HG03108 (cell line): ENCODE measurements around the gene LMX1A.

Experiments
- ATAC-seq: cut with Tn5 transposase; IDR thresholded peaks from one replicate; pipeline ENCODE4 v1.9.1; 2021; ENCODE audit warnings: moderate library complexity; ENCODE audit not compliant: unreplicated experiment

Gene LMX1A

GRCh38 chr1:165276314-165276713, 80.2 kb downstream of the LMX1A start:
- no peak for ATAC-seq

DNA sequence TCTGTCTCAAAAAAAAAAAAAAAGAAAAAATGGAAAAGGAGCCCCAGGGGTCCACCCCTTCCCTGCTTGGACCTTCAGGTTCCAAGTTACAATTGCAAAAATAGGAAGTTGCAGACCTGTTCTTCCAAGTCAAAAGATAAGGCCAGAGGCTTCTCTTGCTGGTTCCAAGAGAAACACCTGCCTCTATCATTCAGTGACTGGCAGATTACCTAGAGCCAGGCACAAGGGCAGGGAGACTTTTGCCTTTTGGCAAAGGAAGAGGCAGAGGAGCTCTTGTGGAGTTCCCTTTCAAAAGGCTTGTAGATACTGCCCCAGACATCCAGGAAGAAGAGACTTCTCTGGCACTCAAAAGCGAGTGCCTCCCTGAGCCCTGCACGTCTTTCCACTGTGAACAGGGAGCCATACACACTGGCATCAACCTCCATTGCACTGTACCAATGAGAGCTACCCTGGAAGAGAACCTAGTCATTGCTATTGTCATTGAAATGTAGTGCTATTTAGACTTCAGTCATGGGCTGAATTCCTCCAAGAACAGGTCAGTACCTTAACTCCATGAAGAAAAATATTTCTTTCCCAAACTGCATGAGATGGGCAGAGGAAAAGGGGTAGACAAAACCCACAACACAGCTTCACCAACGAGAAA, 91.2 kb downstream of the LMX1A start:
- no peak for ATAC-seq

- ATAC-seq, result no peak
Measured at GRCh38 chr1:165259706-165260428, 96.6 kb downstream of the LMX1A start.

GRCh38 chr1:165259236-165259635, 97.3 kb downstream of the LMX1A start:
- no peak for ATAC-seq

GRCh38 chr1:165257969-165258459, 98.5 kb downstream of the LMX1A start:
- no peak for ATAC-seq

DNA sequence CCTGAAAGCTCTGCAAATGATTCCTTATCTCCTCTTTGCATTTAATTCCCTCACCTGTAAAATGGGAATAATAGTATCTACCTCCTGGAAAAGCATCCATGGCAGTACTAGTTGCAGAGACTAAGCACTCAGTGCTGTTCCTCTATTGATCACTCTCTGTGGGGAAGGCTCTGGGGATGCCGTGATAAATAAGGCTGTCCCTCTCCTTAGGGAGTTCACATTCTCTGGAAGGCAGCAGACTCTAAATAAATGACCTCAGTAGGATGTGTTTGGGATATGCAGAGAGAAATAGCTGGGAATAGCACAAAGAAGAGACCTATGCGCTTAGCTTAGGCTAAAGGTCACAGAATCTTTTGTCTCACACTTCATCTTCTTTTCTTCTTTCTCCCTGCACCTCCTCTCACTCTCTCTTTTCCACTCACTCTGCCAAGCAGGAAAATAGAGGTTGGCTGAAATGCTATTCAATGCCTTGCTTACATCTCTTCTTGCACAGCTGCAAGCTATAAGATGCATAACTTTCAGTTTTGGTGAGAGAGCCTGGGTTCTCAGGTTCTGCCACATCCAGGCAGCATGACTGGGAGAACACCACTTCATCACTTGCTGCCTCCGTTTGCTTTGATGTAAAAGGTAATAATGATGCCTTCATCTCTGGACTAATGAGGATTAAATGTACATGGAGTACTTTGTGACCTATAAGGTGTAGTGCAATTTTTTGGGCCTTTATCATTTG, 101.5 kb downstream of the LMX1A start:
- ATAC-seq, result no peak

DNA sequence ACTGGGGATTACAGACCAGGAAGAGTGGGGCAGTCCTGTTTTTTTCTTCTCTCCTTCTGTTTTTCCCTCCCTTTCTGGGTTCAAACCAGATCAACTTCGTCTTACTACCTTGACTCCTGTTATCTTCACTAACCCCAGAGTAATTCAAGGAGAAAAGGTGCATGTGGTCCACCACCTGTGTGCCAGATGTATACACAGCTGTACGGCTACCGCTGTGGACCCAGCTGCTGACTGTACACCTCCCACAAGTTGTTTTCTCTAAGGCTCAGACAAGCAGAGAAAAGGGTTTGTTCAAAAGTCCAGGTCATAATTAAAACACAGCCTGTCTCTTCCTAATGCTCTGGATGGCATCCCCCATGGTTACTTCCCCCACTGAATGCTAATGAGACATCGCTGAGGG, 102.1 kb downstream of the LMX1A start:
- no peak for ATAC-seq

DNA sequence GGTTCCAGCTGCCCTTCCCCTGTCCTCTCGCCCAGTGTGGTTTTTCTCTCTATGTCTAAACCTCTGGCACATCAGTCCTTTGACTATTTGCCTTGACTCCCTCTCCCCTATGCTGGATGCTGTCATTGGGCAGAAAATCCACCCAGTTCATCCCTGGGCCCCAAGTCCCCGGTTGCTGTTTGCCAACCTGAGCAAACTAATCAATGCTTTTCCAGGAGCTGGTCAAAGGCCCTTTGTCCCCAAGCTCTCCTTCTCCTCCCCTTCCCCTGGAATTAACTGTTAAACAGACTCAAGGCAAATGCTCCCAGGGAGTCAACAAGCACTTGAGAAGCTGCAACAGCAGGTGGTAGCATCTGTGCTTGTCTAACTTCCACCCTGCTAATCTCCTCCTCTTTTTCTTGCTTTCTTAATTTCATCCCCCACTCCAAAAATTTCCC, 102.7 kb downstream of the LMX1A start:
- ATAC-seq, result no peak

DNA sequence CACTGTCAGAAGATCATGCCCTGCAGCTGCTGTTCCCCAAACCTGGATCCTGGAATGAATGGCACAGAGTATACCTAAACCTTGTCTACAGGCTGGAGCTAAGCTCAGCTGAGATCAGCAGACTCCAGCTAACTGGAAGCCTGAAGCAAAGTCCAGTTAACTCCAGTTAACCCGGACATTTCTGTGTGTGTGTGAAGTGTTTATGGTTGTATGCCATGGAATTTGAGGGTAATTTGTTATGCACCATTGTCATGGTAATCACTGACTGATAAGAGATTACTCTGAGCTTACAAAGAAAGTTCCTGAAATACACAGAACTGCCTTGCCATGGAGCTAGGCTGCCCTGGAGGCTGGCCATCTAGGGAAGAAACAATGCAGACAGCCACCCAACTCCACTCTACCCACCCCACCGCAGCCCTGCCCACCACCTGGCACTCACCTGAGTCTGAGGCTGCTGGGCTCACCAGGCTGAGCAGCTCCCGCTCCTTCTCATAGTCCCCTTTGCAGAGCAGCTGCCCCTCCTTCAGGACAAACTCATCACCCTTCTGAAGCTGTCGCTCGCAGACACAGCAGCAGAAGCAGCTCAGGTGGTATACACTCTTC, 107.4 kb downstream of the LMX1A start:
- ATAC-seq, result no peak

GRCh38 chr1:165241952-165242351, 114.6 kb downstream of the LMX1A start:
- ATAC-seq, result no peak

DNA sequence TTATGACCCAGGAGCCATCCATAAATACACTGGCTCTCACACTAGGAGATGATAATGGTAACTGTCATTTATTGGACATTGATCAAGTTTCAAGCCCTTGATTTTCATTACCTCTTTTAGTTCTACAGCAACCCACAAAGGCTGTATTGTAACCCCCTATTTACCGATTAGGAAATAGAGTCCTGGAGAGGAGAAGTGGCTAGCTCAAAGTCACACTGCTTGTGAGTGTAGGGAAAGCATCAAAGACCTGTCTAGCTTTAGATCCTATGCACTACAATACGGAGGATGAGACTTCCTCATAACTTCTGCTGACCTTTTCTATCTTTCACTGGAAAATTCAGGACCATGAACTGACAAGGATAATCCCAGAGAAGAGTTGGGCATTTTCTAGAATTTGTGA, 115.2 kb downstream of the LMX1A start:
- ATAC-seq, result no peak

DNA sequence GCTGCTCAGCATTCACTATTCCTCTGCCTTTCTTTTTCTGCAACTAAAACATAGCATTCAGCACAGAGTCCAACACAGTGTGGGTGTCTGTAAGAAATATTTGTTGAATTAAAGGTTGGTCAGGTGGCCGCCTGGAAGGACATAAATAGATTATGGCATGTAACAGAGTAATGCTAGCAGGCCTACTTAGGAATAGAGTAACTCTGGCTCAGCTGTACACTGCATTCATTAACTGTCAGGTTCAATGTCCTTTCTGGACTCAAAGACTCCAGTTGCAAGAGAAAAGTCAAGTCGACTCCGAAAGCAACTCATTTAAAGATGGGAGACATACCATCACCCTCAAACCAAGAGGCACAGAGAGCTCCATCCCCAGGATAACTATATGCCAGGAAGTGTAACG, 116.0 kb downstream of the LMX1A start:
- ATAC-seq, result no peak

DNA sequence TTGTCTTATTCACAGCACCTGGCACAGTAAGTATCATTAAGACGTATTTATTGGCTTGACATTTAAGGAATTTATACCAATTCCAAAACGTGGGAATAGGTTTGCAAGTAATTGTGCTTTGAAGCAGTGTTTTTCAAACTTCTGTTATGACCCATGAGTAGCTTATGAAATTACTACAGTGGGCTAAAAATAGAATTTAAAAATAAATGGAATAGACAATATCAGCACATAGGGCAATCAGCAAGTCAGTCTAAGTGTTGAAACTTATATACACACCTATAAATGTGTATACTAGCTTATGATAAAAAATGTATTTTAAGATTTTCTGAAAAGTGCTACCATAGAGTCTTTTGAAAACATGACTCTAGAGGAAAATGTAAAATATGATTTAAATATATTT, 116.6 kb downstream of the LMX1A start:
- no peak for ATAC-seq

GRCh38 chr1:165235777-165236291, 120.7 kb downstream of the LMX1A start:
- ATAC-seq, result no peak

- ATAC-seq, result no peak
Measured at GRCh38 chr1:165235155-165235776, 121.2 kb downstream of the LMX1A start.

DNA sequence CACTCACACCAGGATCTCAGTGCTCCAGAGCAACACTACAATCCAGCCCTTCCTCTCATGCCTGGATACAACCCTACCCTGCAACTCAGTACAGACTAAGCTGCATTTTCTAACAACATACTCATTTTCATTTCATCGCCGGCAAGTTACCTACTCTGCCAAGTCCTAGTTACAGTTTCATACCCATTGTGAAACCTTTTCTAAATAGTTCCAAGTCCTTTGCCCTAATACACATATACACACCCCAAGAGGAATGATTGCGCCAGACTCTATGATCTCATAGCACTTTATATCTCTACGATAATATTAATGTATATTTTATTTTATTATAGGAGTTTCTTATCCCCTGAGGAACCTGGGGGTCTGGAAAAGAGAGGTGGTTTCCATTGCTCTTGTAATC, 122.4 kb downstream of the LMX1A start:
- no peak for ATAC-seq

DNA sequence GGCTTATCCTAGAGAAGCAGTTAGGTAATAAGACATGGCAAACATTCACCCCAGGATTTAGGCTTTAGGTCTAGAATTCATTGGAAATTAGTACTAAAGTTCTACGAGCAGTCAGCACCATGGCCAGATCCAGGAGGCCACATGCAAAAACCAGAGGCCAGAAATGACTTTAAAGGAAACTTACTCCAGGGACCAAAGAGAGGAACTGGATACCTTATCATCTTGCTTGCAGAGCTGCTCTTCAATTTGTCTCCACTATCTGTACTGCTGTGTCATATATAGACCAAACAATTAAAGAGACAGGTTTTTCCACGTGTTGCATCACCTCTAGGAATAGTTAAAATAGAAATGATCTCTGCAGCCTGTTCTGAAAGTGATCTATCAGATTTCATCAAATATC, 127.8 kb downstream of the LMX1A start:
- ATAC-seq, result no peak

GRCh38 chr1:165228111-165228655, 128.3 kb downstream of the LMX1A start:
- no peak for ATAC-seq

GRCh38 chr1:165226326-165226725, 130.2 kb downstream of the LMX1A start:
- ATAC-seq, result no peak

DNA sequence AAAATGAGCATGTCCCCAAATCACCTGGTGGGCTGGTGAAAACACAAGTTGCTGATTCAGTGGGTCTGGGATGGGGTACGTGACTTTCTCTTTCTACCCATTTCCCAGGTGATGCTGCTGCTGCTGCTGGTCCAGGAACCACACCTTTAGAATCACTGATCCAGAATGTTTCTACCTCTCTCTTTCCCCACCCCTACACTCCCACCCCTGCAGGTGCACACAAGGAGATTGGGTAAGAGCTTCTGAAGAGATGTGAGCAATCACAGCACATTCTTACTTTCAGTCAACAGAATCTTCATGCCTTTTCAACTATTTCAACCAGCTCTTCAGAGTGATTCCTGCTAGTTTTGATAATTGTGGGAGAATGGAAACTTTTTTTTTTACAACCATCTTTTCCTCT, 130.9 kb downstream of the LMX1A start:
- ATAC-seq, result no peak

DNA sequence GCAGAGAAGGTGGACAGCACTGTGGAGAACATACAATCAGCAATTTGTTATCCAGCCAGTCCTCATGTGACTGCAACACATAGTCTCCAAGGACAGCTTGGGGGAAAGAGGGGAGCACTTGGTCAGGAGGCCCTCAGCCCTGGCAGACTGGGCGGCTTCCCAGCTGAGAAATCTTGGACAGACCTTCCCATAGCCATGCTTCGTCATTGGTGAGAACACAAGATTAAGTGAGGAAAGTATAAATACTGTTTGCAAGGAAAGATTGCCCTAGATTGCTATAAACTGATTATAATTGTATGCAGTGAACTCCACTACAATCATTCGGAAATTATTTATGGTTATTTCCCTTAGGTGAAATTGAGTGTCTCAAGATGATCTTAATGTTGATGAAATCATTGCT, 131.5 kb downstream of the LMX1A start:
- no peak for ATAC-seq
